Hepatocyte (in vitro differentiated cells): ENCODE results near the gene EPHX1.

Experiments used
- EZH2 ChIP-seq: fragments of 200-600 bp; sonication (generic); IDR thresholded peaks from 2 replicates; pipeline ENCODE4 v1.6.1; 2016; ENCODE audit warnings: antibody characterized with exemption, mild to moderate bottlenecking, borderline replicate concordance
- TF ChIP-seq, protein P1 (sequence below): fragments of 200-600 bp; sonication (generic); IDR thresholded peaks from 2 replicates; pipeline ENCODE4 v1.5.1; 2016; ENCODE audit warnings: antibody characterized with exemption, mild to moderate bottlenecking; ENCODE audit not compliant: poor library complexity

DNA sequence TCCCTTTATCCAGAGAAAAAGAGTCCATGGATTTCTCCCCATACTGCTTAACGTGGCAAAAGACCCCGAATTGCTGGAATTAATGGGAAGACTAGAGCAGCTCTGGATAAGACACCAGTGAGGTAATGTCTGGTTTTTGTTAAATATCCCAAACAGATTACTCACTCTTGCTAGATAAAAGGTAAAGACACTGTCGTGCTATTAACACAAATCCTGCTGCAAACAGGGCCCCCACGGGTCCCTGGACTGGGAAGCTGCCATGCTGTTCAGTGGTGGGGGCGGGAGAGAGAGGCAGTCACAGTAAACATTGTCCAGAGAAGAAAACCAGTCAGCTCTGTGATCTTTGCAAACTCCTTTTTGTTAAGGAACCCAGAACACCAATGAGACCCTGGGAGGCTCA lies 47.5 kb upstream of the EPHX1 start:
- TF ChIP-seq EZH2 = no peak
- TF ChIP-seq, protein P1, sequence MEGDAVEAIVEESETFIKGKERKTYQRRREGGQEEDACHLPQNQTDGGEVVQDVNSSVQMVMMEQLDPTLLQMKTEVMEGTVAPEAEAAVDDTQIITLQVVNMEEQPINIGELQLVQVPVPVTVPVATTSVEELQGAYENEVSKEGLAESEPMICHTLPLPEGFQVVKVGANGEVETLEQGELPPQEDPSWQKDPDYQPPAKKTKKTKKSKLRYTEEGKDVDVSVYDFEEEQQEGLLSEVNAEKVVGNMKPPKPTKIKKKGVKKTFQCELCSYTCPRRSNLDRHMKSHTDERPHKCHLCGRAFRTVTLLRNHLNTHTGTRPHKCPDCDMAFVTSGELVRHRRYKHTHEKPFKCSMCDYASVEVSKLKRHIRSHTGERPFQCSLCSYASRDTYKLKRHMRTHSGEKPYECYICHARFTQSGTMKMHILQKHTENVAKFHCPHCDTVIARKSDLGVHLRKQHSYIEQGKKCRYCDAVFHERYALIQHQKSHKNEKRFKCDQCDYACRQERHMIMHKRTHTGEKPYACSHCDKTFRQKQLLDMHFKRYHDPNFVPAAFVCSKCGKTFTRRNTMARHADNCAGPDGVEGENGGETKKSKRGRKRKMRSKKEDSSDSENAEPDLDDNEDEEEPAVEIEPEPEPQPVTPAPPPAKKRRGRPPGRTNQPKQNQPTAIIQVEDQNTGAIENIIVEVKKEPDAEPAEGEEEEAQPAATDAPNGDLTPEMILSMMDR = no peak
